Liver (tissue), 9 donors: ENCODE results near the gene STT3B. TPM values are rescaled to one million over a fixed set of nuclear protein-coding genes. Genes with fewer than 3 reads are reported as not detected.

ENCODE experiments used
- DNase-seq: peaks from one replicate; pipeline ENCODE4 v3.0.0-alpha.2; 2017; ENCODE audit warnings: low spot score
- H3K27ac ChIP-seq, 2 donors: one replicate each; pipeline ENCODE4 v1.7.0; 2013; ENCODE audit warnings: inconsistent platforms in 2 of 2, low read length in 2 of 2, control low read depth in 1 of 2, low read depth in 1 of 2, mild to moderate bottlenecking in 1 of 2
- H3K27me3 ChIP-seq, 4 donors: one replicate each; pipeline versions ENCODE4 v1.6.1 to v1.7.0; 2013; ENCODE audit warnings: low read length in 3 of 4, inconsistent platforms in 1 of 4, mild to moderate bottlenecking in 1 of 4, moderate library complexity in 1 of 4; ENCODE audit not compliant: control insufficient read depth in 4 of 4, insufficient read depth in 4 of 4
- H3K36me3 ChIP-seq, 4 donors: one replicate each; pipeline versions ENCODE4 v1.6.1 to v1.7.0; 2013; ENCODE audit warnings: low read length in 3 of 4, mild to moderate bottlenecking in 3 of 4, low read depth in 1 of 4, moderate library complexity in 1 of 4; ENCODE audit not compliant: control insufficient read depth in 4 of 4, insufficient read depth in 3 of 4
- H3K4me1 ChIP-seq, 4 donors: one replicate each; pipeline versions ENCODE4 v1.6.1 to v1.7.0; 2013; ENCODE audit warnings: low read length in 3 of 4, mild to moderate bottlenecking in 3 of 4, moderate library complexity in 1 of 4; ENCODE audit not compliant: control insufficient read depth in 4 of 4, insufficient read depth in 4 of 4
- H3K4me3 ChIP-seq, 3 donors: one replicate each; pipeline versions ENCODE4 v1.6.1 to v1.7.0; 2013; ENCODE audit warnings: low read length in 3 of 3, control low read depth in 1 of 3, low read depth in 1 of 3, mild to moderate bottlenecking in 1 of 3
- H3K9ac ChIP-seq, 2 donors: one replicate each; pipeline ENCODE4 v1.7.0; 2013; ENCODE audit warnings: low read length in 2 of 2, mild to moderate bottlenecking in 2 of 2, moderate library complexity in 2 of 2, control low read depth in 1 of 2, low read depth in 1 of 2
- H3K9me3 ChIP-seq, 4 donors: one replicate each; pipeline versions ENCODE4 v1.6.1 to v1.7.0; 2013; ENCODE audit warnings: low read length in 3 of 4; ENCODE audit not compliant: control insufficient read depth in 4 of 4
- EGR1 ChIP-seq, 2 donors: IDR thresholded peaks; 2 replicates each; pipeline ENCODE4 v1.6.1; 2016 to 2018; ENCODE audit warnings: antibody characterized with exemption in 2 of 2, low read depth in 2 of 2
- FOXA1 ChIP-seq: IDR thresholded peaks from 2 replicates; pipeline ENCODE4 v1.6.1; 2016; ENCODE audit warnings: antibody characterized with exemption
- FOXA2 ChIP-seq: IDR thresholded peaks from 2 replicates; pipeline ENCODE4 v1.6.1; 2016; ENCODE audit warnings: antibody characterized with exemption
- GABPA ChIP-seq, 2 donors: IDR thresholded peaks in 1 of 2; conservative IDR thresholded peaks in 1 of 2; 2 replicates each; pipeline ENCODE4 v1.6.1; 2016; ENCODE audit warnings: antibody characterized with exemption in 2 of 2, mild to moderate bottlenecking in 1 of 2, moderate library complexity in 1 of 2
- HNF4A ChIP-seq, 2 donors: conservative IDR thresholded peaks; 2 replicates each; pipeline ENCODE4 v1.6.1; 2016; ENCODE audit warnings: antibody characterized with exemption in 2 of 2, mild to moderate bottlenecking in 2 of 2
- HNF4G ChIP-seq: IDR thresholded peaks from 2 replicates; pipeline ENCODE4 v1.6.1; 2016; ENCODE audit warnings: antibody characterized with exemption
- JUND ChIP-seq, 2 donors: IDR thresholded peaks; 2 replicates each; pipeline ENCODE4 v1.6.1; 2016; ENCODE audit warnings: antibody characterized with exemption in 2 of 2
- NR2F2 ChIP-seq: IDR thresholded peaks from 2 replicates; pipeline ENCODE4 v1.6.1; 2016; ENCODE audit warnings: antibody characterized with exemption
- RAD21 ChIP-seq, 2 donors: IDR thresholded peaks; 2 replicates each; pipeline ENCODE4 v1.6.1; 2016; ENCODE audit warnings: antibody characterized with exemption in 2 of 2, mild to moderate bottlenecking in 2 of 2
- SP1 ChIP-seq: IDR thresholded peaks from 2 replicates; pipeline ENCODE4 v1.6.1; 2018; ENCODE audit warnings: antibody characterized with exemption, mild to moderate bottlenecking
- TAF1 ChIP-seq: conservative IDR thresholded peaks from 2 replicates; pipeline ENCODE4 v1.6.1; 2016; ENCODE audit warnings: antibody characterized with exemption, mild to moderate bottlenecking
- YY1 ChIP-seq: IDR thresholded peaks from 2 replicates; pipeline ENCODE4 v1.6.1; 2016; ENCODE audit warnings: antibody characterized with exemption, mild to moderate bottlenecking
- whole genome bisulfite sequencing: extraction: QIAGEN DNeasy Blood & Tissue Kit; methylation state at CpG from one replicate; pipeline ENCODE4 v1.1.7; 2013; 5-methylcytosine and 5-hydroxymethylcytosine counted together
- polyA plus RNA-seq, 2 donors: library from polyadenylated mRNA; stranded (reverse) in 1 of 2; unstranded in 1 of 2; fragments of 200-250 nt in 1 of 2; fragments of >200 nt in 1 of 2; fragmentation: Nextera tagmentation in 1 of 2; extraction: Ambion mirVana in 1 of 2; gene quantifications; one replicate each; pipeline versions ENCODE4 v1.2.1 to v1.2.3, GENCODE V29; 2013 to 2015
- total RNA-seq, 2 donors: library from RNA; depleted of rRNA; stranded (reverse); fragments of >200 nt; gene quantifications; one replicate each; pipeline ENCODE4 v1.2.3, GENCODE V29; 2014
- TF ChIP-seq, protein P1 (sequence below): IDR thresholded peaks from 2 replicates; pipeline ENCODE4 v1.6.1; 2016; ENCODE audit warnings: antibody characterized with exemption
- TF ChIP-seq, protein P2 (sequence below): fragments of 150-350 bp; IDR thresholded peaks from 2 replicates; pipeline ENCODE4 v1.5.1; 2017; ENCODE audit warnings: improper control_type of control experiment, low read depth, low read length; ENCODE audit not compliant: missing input control
- TF ChIP-seq, protein P3 (sequence below): IDR thresholded peaks from 2 replicates; pipeline ENCODE4 v1.6.1; 2016; ENCODE audit warnings: antibody characterized with exemption
- TF ChIP-seq, protein P4 (sequence below): IDR thresholded peaks from 2 replicates; pipeline ENCODE4 v1.6.1; 2016; ENCODE audit warnings: antibody characterized with exemption
- TF ChIP-seq, protein P5 (sequence below): IDR thresholded peaks from 2 replicates; pipeline ENCODE4 v1.6.1; 2016; ENCODE audit warnings: antibody characterized with exemption, mild to moderate bottlenecking
- donor health status: healthy.
- donor health status: healthy.
- donor health status: healthy.
- donor health status: healthy.
- donor health status: healthy.

STT3B gene
- total and polyA plus RNA-seq, 4 donors, result 23.9 to 128 (median 85.5) TPM

DNA sequence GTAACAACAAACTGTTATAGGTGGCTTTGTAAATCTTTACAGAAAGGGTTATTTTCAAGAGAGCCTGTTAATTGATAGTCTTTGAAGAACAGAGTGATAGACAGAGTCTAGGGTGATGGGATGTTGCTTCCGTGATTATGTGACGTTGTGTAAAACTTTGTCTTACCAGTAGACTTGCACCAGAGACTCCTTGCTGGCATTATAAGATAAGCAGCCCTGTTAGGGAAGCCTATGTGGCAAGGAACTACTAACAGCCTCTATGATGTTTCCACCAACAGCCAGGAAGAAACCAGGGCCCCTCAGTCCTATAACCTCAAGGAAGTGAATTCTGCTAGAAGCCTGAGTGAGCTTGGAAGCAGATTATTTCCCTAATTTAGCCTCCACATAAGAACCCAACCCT, 18.9 kb downstream of the STT3B start:
- H3K9me3 ChIP-seq, result no peaks in the 10 kb centered on the region
- DNase-seq, result no peak
- H3K9ac ChIP-seq, result no peak overlapping the region
- no peak overlapping the region for H3K27ac ChIP-seq
- TF ChIP-seq FOXA1, result no peak
- TF ChIP-seq, protein P1, sequence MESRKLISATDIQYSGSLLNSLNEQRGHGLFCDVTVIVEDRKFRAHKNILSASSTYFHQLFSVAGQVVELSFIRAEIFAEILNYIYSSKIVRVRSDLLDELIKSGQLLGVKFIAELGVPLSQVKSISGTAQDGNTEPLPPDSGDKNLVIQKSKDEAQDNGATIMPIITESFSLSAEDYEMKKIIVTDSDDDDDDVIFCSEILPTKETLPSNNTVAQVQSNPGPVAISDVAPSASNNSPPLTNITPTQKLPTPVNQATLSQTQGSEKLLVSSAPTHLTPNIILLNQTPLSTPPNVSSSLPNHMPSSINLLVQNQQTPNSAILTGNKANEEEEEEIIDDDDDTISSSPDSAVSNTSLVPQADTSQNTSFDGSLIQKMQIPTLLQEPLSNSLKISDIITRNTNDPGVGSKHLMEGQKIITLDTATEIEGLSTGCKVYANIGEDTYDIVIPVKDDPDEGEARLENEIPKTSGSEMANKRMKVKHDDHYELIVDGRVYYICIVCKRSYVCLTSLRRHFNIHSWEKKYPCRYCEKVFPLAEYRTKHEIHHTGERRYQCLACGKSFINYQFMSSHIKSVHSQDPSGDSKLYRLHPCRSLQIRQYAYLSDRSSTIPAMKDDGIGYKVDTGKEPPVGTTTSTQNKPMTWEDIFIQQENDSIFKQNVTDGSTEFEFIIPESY, result no peak
- TF ChIP-seq TAF1, result no peak
- no peak for TF ChIP-seq JUND (IDR thresholded peaks at IDR 0.05)
- no peak for TF ChIP-seq FOXA2
- TF ChIP-seq, protein P2, sequence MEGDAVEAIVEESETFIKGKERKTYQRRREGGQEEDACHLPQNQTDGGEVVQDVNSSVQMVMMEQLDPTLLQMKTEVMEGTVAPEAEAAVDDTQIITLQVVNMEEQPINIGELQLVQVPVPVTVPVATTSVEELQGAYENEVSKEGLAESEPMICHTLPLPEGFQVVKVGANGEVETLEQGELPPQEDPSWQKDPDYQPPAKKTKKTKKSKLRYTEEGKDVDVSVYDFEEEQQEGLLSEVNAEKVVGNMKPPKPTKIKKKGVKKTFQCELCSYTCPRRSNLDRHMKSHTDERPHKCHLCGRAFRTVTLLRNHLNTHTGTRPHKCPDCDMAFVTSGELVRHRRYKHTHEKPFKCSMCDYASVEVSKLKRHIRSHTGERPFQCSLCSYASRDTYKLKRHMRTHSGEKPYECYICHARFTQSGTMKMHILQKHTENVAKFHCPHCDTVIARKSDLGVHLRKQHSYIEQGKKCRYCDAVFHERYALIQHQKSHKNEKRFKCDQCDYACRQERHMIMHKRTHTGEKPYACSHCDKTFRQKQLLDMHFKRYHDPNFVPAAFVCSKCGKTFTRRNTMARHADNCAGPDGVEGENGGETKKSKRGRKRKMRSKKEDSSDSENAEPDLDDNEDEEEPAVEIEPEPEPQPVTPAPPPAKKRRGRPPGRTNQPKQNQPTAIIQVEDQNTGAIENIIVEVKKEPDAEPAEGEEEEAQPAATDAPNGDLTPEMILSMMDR, result no peak
- no peak for TF ChIP-seq HNF4A (conservative IDR thresholded peaks at IDR 0.05)
- no peak for TF ChIP-seq SP1
- TF ChIP-seq NR2F2, result no peak
- TF ChIP-seq, protein P3, sequence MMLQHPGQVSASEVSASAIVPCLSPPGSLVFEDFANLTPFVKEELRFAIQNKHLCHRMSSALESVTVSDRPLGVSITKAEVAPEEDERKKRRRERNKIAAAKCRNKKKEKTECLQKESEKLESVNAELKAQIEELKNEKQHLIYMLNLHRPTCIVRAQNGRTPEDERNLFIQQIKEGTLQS, result no peak
- no peak for TF ChIP-seq RAD21 (IDR thresholded peaks at IDR 0.05)
- no peak for TF ChIP-seq GABPA (IDR thresholded peaks at IDR 0.05 in 1 of 2, conservative IDR thresholded peaks at IDR 0.05 in 1 of 2)
- no peak for TF ChIP-seq YY1
- TF ChIP-seq, protein P4, sequence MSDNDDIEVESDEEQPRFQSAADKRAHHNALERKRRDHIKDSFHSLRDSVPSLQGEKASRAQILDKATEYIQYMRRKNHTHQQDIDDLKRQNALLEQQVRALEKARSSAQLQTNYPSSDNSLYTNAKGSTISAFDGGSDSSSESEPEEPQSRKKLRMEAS, result no peak
- no peak for TF ChIP-seq EGR1 (IDR thresholded peaks at IDR 0.05; ENCODE audit: low read depth in 2 of 2)
- no peak for TF ChIP-seq HNF4G
- H3K36me3 ChIP-seq, result no peaks in the 10 kb centered on the region
- 94% methylated on average over 2 of the region's 2 CpGs for WGBS
- H3K4me1 ChIP-seq, result peaks cover 0 to 15% (median 2%) of the 10 kb centered on the region in 4 donors
- no peak overlapping the region for H3K4me3 ChIP-seq
- no peaks in the 10 kb centered on the region for H3K27me3 ChIP-seq

DNA sequence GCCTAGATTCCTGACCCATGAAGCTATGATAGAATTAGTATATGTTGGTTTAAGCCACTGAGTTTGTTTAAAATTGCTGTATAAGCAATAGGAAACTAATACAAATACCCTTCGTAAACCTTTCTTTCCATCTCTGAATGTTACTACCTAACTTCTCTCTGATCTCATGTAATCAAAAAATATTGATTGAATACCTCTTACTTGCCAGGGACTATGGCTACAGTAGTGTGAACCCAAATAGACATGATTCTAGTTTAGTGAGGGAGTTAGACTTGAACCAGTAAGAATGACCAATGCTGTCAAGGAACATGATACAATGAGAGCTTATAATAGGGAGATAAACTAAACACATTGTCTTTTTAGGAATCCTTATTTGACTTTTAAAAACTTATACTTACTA, 19.4 kb downstream of the STT3B start:
- TF ChIP-seq FOXA2 (no peak), HNF4A (conservative IDR thresholded peaks at IDR 0.05) (no peak), EGR1 (IDR thresholded peaks at IDR 0.05; ENCODE audit: low read depth in 2 of 2) (no peak), FOXA1 (no peak), GABPA (IDR thresholded peaks at IDR 0.05 in 1 of 2, conservative IDR thresholded peaks at IDR 0.05 in 1 of 2) (no peak), RAD21 (IDR thresholded peaks at IDR 0.05) (no peak)
- TF ChIP-seq, protein P1, result no peak
- TF ChIP-seq, protein P5, sequence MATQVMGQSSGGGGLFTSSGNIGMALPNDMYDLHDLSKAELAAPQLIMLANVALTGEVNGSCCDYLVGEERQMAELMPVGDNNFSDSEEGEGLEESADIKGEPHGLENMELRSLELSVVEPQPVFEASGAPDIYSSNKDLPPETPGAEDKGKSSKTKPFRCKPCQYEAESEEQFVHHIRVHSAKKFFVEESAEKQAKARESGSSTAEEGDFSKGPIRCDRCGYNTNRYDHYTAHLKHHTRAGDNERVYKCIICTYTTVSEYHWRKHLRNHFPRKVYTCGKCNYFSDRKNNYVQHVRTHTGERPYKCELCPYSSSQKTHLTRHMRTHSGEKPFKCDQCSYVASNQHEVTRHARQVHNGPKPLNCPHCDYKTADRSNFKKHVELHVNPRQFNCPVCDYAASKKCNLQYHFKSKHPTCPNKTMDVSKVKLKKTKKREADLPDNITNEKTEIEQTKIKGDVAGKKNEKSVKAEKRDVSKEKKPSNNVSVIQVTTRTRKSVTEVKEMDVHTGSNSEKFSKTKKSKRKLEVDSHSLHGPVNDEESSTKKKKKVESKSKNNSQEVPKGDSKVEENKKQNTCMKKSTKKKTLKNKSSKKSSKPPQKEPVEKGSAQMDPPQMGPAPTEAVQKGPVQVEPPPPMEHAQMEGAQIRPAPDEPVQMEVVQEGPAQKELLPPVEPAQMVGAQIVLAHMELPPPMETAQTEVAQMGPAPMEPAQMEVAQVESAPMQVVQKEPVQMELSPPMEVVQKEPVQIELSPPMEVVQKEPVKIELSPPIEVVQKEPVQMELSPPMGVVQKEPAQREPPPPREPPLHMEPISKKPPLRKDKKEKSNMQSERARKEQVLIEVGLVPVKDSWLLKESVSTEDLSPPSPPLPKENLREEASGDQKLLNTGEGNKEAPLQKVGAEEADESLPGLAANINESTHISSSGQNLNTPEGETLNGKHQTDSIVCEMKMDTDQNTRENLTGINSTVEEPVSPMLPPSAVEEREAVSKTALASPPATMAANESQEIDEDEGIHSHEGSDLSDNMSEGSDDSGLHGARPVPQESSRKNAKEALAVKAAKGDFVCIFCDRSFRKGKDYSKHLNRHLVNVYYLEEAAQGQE, result no peak
- TF ChIP-seq, protein P3, result no peak
- TF ChIP-seq, protein P4, result no peak
- Histone ChIP-seq H3K4me1 (peaks cover 0 to 15% (median 2%) of the 10 kb centered on the region in 4 donors), H3K27me3 (no peaks in the 10 kb centered on the region), H3K4me3 (no peak overlapping the region), H3K27ac (no peak overlapping the region), H3K9ac (no peak overlapping the region), H3K9me3 (no peaks in the 10 kb centered on the region), H3K36me3 (no peaks in the 10 kb centered on the region)
- no peak for DNase-seq
- 42% methylated on average over 1 of the region's 1 CpG for WGBS
